LNCaP clone FGC (cell line): Measurements from ENCODE around the gene DECR2.
A peak's percentile ranks its signal among the peaks of the same experiment; 100 is the strongest.

ENCODE experiments used
- DNase-seq: peaks from one replicate; pipeline ENCODE4 v3.0.0-alpha.2; 2011; ENCODE audit warnings: low read depth
- H3K4me3 ChIP-seq: 2 replicates; pipeline ENCODE4 v1.5.1; 2011; ENCODE audit warnings: mild to moderate bottlenecking, low read depth, low read length, control low read depth
- TF ChIP-seq, protein P1 (sequence below): IDR thresholded peaks from 2 replicates; pipeline ENCODE4 v1.5.1; 2012; ENCODE audit warnings: mild to moderate bottlenecking; ENCODE audit not compliant: control insufficient read depth, insufficient read depth; ENCODE audit errors: extremely low read depth

DECR2 gene

DNA sequence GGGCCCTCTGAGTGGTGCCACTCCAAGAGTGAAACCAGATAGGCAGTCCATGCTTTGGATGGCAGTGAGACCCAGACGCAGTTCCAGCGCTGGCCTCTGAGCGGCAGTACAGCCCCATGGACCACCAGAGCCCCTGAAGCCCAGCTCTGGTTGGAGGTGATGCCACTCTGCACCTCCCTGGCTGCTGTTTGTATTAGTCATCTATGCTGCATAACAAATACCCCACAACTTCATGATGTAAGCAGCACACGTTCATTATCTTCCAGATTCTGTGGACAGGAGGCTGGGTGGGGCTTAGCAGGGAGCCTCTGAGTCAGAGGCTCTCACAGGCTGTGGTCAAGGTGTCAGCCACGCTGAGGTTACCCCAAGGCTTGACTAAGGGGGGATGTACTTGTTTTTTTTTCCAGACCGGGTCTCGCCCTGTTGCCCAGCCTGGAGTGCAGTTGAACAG is 9.8 kb upstream of the DECR2 start:
- TF ChIP-seq, protein P1, sequence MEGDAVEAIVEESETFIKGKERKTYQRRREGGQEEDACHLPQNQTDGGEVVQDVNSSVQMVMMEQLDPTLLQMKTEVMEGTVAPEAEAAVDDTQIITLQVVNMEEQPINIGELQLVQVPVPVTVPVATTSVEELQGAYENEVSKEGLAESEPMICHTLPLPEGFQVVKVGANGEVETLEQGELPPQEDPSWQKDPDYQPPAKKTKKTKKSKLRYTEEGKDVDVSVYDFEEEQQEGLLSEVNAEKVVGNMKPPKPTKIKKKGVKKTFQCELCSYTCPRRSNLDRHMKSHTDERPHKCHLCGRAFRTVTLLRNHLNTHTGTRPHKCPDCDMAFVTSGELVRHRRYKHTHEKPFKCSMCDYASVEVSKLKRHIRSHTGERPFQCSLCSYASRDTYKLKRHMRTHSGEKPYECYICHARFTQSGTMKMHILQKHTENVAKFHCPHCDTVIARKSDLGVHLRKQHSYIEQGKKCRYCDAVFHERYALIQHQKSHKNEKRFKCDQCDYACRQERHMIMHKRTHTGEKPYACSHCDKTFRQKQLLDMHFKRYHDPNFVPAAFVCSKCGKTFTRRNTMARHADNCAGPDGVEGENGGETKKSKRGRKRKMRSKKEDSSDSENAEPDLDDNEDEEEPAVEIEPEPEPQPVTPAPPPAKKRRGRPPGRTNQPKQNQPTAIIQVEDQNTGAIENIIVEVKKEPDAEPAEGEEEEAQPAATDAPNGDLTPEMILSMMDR: peak; percentile 40; the same call in 1 of the 2 replicates

GRCh38 chr16:392450-393030 is 9.1 kb upstream of the DECR2 start:
- TF ChIP-seq, protein P1: no peak
- DNase-seq: no peak
- no peak overlapping the region for H3K4me3 ChIP-seq

More for the DNA sequence above, 9.8 kb upstream of the DECR2 start:
- H3K4me3 ChIP-seq: no peak overlapping the region
- no peak for DNase-seq

- TF ChIP-seq, protein P1: no peak
- DNase-seq: no peak
- H3K4me3 ChIP-seq: no peak overlapping the region
These were observed 5.5 kb upstream of the DECR2 start for GRCh38 chr16:396199-396598.

DNA sequence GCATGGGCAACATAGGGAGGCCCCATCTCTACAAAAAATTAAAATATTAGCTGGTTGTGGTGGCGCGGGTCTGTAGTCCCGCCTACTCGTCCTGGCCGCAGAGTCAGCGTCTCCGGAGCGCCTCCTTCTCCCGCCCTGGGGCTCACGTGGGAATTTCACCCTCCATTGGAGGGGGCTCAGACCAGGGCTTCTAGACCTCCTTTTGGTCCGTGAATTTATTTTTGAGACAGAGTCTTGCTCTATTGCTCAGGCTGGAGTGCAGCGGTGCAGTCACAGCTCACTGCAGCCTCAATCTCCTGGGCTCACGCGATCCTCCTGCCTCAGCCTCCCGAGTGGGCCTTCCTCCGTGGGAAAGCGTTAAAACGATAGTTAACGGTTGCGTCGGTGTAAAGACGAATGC is 5.1 kb upstream of the DECR2 start:
- TF ChIP-seq, protein P1: no peak
- H3K4me3 ChIP-seq: no peak overlapping the region
- no peak for DNase-seq

- TF ChIP-seq, protein P1: no peak
- no peak within 1 kb of the TSS for H3K4me3 ChIP-seq
- DNase-seq: no peak
These were observed 4.5 kb upstream of the DECR2 start, which contains the start of gene NME4 for GRCh38 chr16:397135-397661. TSS of gene NME4 (plus strand) at chr16:397199. CDS start at chr16:397223, 24 bp downstream.

DNA sequence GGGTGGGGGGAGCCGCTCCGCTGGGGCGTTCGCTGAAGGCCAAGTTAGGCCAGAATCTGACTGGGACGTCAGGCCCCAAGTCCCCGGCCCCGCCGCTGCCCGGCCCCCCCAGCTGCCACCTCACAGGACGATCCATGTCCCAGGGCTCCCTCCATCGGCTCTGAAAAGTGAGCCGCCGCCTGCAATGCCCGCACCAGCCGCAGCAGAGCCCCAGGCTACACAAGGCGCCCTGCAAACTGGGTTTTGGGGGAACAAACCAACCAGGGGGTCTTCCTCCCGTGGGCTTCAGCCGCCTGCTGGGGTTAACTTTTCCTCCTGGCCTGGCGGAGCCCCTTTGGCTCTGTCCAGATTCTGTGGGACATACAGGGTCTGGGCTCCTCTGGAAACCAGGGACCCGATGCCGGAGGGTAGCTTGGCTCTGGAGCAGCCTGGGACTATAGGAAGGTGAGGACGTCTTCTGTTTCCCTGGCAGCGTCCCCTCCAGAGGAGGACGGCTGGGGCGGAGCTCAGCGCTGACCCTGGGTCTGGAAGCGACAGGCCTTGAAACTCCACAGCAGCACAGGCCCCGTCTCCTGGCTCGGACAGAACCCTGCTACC is 3.9 kb upstream of the DECR2 start:
- no peak overlapping the region for H3K4me3 ChIP-seq
- DNase-seq: no peak
- TF ChIP-seq, protein P1: no peak
